DLD1 (cell line): ENCODE data around the gene CSTA.

Experiments
- in situ Hi-C: cut with HindIII; loops from 2 replicates; pipeline ENCODE4 v1.10.0; 2017; ENCODE audit warnings: low sequenced_read_pairs

CSTA gene

GRCh38 chr3:122366379-122366749 is 41.3 kb downstream of the CSTA start:
- in situ Hi-C loops = no loop called here

GRCh38 chr3:122374034-122374433 is 49.0 kb downstream of the CSTA start:
- in situ Hi-C loops = no loop called here

- in situ Hi-C loops = no loop called here
These were observed 52.9 kb downstream of the CSTA start for GRCh38 chr3:122377975-122378374.

- in situ Hi-C loops = no loop called here
These were observed 58.0 kb downstream of the CSTA start, which contains the start of gene MIX23 for GRCh38 chr3:122382888-122383666. Gene MIX23, minus strand, starts transcription at chr3:122383231. Its CDS starts 7 bp downstream, at chr3:122383224.

GRCh38 chr3:122383771-122384697 is 59.0 kb downstream of the CSTA start, which contains the start of gene FAM162A:
Gene FAM162A, plus strand, starts transcription at chr3:122384182. Its CDS starts 84 bp downstream, at chr3:122384266.
- in situ Hi-C loops = no loop called here

GRCh38 chr3:122387709-122388108 is 62.7 kb downstream of the CSTA start:
- in situ Hi-C loops = no loop called here

GRCh38 chr3:122389197-122389596 is 64.1 kb downstream of the CSTA start:
- in situ Hi-C loops = no loop called here

- in situ Hi-C loops = no loop called here
These were observed 64.8 kb downstream of the CSTA start for GRCh38 chr3:122389892-122390291.

- in situ Hi-C loops = no loop called here
These were observed 65.6 kb downstream of the CSTA start for GRCh38 chr3:122390665-122391064.
